ENCODE results near the gene NTM.

Gene NTM

GRCh38 chr11:131656839-131657211, 286.4 kb downstream of the NTM start:
- no peak for DNase-seq

GRCh38 chr11:131658414-131658813, 288.0 kb downstream of the NTM start:
- DNase-seq = no peak

- no peak for DNase-seq
Measured at GRCh38 chr11:131658952-131659351, 288.5 kb downstream of the NTM start.

- DNase-seq = no peak
Measured at GRCh38 chr11:131659931-131660330, 289.5 kb downstream of the NTM start.

GRCh38 chr11:131661132-131661531, 290.7 kb downstream of the NTM start:
- no peak for DNase-seq

- no peak for DNase-seq
Measured at GRCh38 chr11:131662317-131662972, 292.0 kb downstream of the NTM start.

GRCh38 chr11:131662993-131663392, 292.6 kb downstream of the NTM start:
- no peak for DNase-seq

- DNase-seq = no peak
Measured at GRCh38 chr11:131663405-131664200, 293.2 kb downstream of the NTM start.

GRCh38 chr11:131664293-131664692, 293.9 kb downstream of the NTM start:
- DNase-seq = no peak

- DNase-seq = no peak
Measured at GRCh38 chr11:131664816-131665215, 294.4 kb downstream of the NTM start.

GRCh38 chr11:131665344-131665968, 295.0 kb downstream of the NTM start:
- DNase-seq = no peak

- no peak for DNase-seq
Measured at GRCh38 chr11:131666006-131666405, 295.6 kb downstream of the NTM start.

GRCh38 chr11:131666617-131667016, 296.2 kb downstream of the NTM start:
- DNase-seq = no peak

- no peak for DNase-seq
Measured at GRCh38 chr11:131667566-131667965, 297.2 kb downstream of the NTM start.

- DNase-seq = peak; percentile 72
Measured at GRCh38 chr11:131668500-131669400, 298.3 kb downstream of the NTM start.

GRCh38 chr11:131669401-131669780, 299.0 kb downstream of the NTM start:
- DNase-seq = no peak

- DNase-seq = no peak
Measured at GRCh38 chr11:131670876-131671275, 300.5 kb downstream of the NTM start.

- DNase-seq = no peak
Measured at GRCh38 chr11:131671320-131671719, 300.9 kb downstream of the NTM start.

GRCh38 chr11:131671734-131672133, 301.3 kb downstream of the NTM start:
- DNase-seq = no peak

- no peak for DNase-seq
Measured at GRCh38 chr11:131672191-131672590, 301.8 kb downstream of the NTM start.

- DNase-seq = peak; percentile 60
Measured at GRCh38 chr11:131674051-131674755, 303.8 kb downstream of the NTM start.

- no peak for DNase-seq
Measured at GRCh38 chr11:131675121-131675888, 304.9 kb downstream of the NTM start.
